Testis (tissue), 2 donors: ENCODE results near the gene PNPO.

Source experiments
- POLR2A ChIP-seq: fragments of 450-650 bp; IDR thresholded peaks from one replicate; pipeline ENCODE4 v1.6.1; 2017; ENCODE audit warnings: antibody characterized with exemption, mild to moderate bottlenecking, moderate library complexity
- TF ChIP-seq, protein P1 (sequence below), 3 experiments: fragments of 450-650 bp in 2 of 3; fragments of 200-600 bp in 1 of 3; sonication (generic) in 1 of 3; IDR thresholded peaks; one replicate each; pipeline ENCODE4 v1.5.1; 2016 to 2019; ENCODE audit warnings: antibody characterized with exemption in 3 of 3, mild to moderate bottlenecking in 2 of 3, moderate library complexity in 1 of 3

DNA sequence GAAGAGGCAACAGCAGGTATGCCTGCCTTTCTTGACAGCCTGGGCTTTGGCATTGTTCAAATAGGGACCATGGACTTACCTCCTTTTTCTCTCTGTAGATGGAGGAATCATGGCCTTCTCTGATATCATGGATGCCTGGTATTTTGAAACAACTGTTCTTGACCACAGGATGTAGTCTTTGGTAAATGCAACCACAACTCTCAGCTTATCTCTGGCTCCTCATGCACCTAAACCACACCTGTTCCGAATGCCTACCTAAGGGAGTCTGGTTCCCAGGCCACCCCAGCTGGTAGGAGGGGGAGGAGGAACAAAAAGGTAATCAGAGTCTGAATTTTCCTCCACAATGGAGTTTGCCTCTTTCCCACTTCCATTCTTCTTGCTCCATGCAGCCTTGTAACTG lies 48.3 kb downstream of the PNPO start:
- TF ChIP-seq, protein P1, sequence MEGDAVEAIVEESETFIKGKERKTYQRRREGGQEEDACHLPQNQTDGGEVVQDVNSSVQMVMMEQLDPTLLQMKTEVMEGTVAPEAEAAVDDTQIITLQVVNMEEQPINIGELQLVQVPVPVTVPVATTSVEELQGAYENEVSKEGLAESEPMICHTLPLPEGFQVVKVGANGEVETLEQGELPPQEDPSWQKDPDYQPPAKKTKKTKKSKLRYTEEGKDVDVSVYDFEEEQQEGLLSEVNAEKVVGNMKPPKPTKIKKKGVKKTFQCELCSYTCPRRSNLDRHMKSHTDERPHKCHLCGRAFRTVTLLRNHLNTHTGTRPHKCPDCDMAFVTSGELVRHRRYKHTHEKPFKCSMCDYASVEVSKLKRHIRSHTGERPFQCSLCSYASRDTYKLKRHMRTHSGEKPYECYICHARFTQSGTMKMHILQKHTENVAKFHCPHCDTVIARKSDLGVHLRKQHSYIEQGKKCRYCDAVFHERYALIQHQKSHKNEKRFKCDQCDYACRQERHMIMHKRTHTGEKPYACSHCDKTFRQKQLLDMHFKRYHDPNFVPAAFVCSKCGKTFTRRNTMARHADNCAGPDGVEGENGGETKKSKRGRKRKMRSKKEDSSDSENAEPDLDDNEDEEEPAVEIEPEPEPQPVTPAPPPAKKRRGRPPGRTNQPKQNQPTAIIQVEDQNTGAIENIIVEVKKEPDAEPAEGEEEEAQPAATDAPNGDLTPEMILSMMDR (IDR thresholded peaks at IDR 0.05), result no peak
- no peak for TF ChIP-seq POLR2A
